Suppressor macrophage treated with lipopolysaccharide for 4 hours (primary cell): ENCODE measurements around the gene TUBA1B.
A peak's percentile ranks its signal among the peaks of the same experiment; 100 is the strongest.

Experiments used
- DNase-seq: peaks from one replicate; pipeline ENCODE4 v3.0.0-alpha.2; 2020

TUBA1B gene

GRCh38 chr12:49126852-49127763 lies 4.1 kb downstream of the TUBA1B start:
- no peak for DNase-seq

DNA sequence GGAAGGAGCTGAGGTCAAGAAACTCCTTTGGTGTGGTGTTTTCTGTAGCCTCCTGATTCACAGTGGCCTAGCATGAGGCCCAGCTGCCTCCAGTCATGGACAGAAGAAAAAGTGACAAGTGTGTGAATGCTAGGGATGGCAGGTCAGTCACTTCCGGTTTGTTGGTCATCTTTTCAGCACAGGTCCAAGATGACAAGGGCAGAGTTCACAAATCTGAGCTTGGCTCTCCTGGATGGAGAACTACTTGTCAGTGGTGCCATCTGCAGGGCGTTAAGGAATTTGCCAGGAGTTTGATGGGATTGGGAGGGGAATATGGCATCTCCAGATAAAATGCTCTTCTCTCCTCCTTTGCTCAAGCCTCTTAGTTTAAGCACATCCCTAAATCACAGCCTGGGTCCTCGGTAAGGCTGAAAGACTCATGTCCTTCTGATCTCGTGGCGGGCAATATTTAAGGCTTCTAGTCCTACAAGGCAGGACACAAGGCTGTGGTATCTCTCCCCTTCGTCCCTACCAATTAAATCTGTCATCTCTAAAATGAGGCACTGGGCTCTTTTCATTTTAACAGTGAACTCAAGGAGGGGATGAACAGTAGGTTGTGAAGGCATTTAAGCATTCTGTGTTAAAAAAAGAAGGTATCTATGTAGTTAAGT lies 10.0 kb downstream of the TUBA1B start:
- DNase-seq: peak; percentile 70

- no peak for DNase-seq
These were observed 20.0 kb downstream of the TUBA1B start for GRCh38 chr12:49111206-49111605.

DNA sequence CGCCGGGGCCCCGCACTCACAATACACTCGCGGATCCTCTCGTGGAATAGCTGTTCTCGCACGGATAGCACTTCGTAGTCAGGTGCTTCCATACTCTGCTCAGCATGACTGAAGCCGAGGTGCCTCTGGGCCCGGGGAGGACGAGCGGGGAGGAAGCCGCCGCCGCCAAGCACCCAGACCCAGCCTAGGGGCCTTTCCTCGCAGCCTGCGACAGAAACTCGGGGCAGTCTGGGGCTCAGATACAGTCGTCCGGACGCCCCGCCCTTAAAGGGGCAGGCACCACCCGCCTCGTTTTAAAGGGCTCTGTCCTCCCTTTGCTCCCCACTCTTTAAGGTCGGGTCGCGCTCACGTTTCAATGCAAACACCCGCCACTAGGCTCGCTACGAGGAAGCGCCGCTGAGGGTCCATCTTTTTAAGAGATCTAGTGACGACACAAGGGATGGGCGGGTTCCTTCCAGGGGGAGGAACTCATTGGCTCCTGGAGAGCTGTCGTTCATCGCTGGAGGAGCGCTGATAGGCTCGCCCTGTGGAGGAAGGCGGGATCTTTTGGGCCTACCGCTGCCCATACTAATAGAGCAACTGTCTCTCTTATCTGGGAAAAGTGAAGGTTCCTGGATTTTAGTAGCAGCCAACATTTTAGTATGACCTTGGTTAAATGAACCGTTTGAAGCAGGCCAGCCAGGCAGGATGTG lies 20.6 kb downstream of the TUBA1B start, which contains the start of gene LMBR1L:
TSS of gene LMBR1L (minus strand) at position 384 of the 692 bp plus-strand sequence. CDS start at position 92, 292 bp downstream.
- DNase-seq: peak; percentile 99

GRCh38 chr12:49109641-49110463 lies 21.3 kb downstream of the TUBA1B start:
- no peak for DNase-seq

DNA sequence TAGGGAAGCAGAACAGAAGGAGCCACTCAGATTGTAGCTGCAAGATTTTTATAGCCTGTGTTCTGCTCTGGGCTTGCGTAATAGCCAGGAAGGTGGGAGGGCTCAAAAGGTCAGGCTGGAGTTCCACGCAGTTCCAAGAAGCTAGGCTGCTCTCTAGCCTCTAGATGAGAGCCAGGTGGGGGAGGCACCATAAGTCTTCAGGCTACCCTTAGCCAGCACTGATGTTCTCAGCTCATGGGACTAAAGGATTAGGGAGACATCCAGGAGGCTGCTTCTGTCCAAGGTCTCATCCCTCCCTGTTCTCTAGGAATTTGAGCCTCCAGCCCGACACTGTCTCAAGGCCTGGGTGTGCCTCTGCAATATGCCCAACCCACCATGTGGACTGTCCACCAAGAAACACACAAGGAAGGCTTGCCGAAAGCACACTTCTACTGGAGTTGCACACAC lies 22.2 kb downstream of the TUBA1B start:
- DNase-seq: peak; percentile 75

GRCh38 chr12:49105504-49106084 lies 25.6 kb downstream of the TUBA1B start:
- peak; percentile 64 for DNase-seq

DNA sequence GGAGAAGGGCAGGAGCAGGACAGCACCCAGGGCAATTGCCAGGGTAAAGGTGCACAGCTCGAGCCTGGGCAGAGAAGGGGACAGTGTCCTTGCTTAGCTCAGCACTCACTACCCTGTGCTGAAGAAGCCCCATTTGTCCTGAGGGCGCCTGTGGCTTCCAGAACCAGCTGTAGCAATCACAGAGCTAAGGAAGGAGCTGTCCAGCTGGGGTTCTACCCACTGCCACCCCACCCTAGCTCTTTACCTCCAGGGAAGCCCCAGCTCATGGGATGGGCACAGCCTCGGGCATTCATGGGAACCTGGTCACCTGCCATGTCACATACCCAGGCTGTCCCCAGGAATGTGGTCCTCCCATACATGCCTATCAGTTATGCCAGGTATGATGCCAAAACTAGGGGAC lies 26.4 kb downstream of the TUBA1B start:
- no peak for DNase-seq

DNA sequence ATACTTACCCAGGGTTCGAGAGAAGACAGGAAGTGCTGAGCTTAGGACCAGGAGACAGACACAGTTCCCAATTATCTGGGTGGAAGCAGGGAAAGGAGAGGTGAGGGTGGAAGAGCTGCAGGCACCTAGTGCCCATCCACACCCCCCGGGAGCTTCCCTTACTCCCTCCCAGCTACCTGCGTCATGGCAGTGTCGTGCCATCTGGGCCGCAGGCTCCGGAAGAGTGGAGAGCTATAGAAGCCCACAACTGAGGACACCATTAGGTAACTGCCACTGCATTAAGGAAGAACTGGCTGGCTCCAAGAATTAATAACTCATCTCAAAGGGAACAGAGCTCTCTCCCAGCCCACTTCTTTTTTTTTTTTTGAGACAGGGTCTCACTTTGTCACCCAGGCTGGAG lies 30.8 kb downstream of the TUBA1B start:
- DNase-seq: no peak

DNA sequence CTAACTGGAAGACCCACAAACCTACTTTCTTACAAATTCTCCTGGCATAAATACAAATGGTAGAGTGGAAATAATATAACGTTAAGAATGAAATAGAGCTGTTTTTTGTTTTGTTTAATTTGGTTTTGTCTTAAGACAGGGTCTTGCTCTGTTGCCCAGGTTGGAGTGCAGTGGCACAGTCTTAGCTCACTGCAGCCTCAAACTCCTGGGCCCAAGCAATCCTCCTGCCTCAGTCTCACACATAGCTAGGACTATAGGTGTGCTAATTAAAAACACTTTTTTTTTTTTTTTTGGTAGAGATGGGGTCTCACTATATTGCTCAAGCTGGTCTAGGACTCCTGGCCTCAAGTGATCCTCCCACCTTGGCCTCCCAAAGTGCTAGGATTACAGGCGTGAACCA lies 32.5 kb downstream of the TUBA1B start:
- no peak for DNase-seq

DNA sequence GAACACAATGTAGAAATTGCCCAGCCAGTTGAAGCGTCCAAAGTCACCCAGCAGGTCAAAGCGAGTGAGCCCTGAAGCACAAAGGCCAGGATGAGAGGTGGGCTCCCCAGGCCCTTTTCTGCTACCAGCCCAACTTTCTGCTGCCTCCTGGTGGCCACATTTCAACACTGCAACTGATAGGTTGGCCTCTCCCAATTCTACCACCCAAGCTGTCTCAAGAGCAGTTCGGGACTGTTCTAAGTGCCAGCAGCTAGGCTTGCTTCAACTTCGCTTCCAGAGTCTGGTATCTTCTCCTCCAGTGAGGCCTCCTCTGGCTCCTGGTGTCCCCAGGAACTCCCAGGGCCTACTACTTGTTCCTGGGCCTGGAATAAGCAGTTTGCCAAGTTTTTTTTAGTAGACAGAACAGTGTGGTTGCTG lies 33.2 kb downstream of the TUBA1B start:
- peak; percentile 59 for DNase-seq

GRCh38 chr12:49097381-49097780 lies 33.8 kb downstream of the TUBA1B start:
- DNase-seq: no peak

DNA sequence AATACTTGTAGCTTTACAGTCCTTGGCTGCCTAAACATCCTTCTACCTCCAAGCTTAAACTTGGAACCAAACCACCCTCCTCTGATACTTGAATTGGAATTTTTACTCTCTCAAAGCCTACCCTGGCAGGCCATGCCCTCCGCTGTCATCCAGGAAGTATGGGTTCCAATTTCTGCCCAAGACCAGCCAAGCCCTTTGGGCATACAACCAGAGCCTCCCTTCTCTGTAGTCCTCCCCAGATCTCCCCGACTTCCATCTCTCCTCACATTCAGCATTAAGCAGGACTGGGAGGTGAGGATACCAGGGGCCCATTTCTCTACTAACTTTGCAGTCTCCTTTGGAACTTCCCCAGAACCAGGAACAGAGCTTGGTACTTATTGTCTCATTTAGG lies 36.2 kb downstream of the TUBA1B start:
- no peak for DNase-seq

- DNase-seq: no peak
These were observed 36.8 kb downstream of the TUBA1B start, which contains the start of gene DHH for GRCh38 chr12:49094160-49094974. Gene DHH, minus strand, starts transcription at chr12:49094801. Its CDS starts 289 bp downstream, at chr12:49094512.

- no peak for DNase-seq
These were observed 37.4 kb downstream of the TUBA1B start for GRCh38 chr12:49093792-49094159.

- DNase-seq: no peak
These were observed 38.3 kb downstream of the TUBA1B start for GRCh38 chr12:49092816-49093406.

- peak; percentile 15 for DNase-seq
These were observed 38.9 kb downstream of the TUBA1B start for GRCh38 chr12:49092086-49092815.

DNA sequence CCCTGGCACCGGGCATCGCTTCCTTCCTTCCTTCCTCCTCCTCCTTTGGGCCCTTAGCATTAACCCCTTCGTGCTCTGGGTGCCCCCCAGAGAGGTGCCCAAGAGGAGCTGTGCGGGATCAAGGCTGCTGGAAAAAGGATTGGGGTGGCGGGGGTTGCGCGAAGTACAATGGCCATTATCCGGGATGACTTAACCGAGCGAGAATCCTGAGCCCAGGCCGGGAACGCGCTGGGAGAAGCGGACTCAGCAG lies 39.4 kb downstream of the TUBA1B start:
- no peak for DNase-seq

DNA sequence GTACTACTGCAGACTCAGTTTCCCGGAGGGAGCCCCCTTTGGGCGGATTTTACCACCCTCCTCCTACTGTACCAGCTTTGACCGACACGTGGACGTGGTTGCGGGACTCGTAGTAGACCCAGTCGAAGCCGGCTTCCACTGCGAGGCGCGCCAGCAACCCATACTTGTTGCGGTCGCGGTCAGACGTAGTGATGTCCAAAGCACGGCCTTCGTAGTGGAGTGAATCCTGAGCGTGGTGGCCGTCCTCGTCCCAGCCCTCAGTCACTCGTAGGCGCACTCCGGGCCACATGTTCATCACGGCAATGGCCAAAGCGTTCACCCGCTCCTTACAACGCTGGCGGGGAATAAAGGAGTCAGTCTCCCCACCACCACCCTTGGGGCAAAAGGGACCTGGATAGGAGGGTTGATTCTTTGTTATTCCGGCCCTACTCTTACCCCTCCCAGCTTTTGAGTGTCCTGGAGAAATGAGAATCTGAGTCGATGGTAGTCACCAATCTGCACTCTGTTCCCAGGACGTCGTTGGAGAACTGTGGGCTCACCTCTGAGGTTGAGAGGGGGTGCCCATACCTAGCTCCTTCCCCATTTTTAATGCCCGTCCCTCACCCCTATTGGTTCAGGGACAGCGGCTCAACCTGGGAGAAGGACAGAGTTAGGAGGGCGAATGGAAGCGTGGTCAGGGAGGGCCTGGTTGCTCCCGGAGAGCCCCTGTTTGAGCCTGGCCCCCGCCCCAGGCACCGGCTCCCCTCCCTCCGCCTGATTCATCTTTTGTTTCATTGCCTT lies 39.9 kb downstream of the TUBA1B start:
- DNase-seq: no peak
